IMR-90 (cell line): ENCODE results near the gene GPD1. TPM values are rescaled to one million over a fixed set of nuclear protein-coding genes. Genes with fewer than 3 reads are reported as not detected.

Source experiments
- CTCF ChIP-seq: conservative IDR thresholded peaks from 2 replicates; pipeline ENCODE4 v1.5.1; 2012; ENCODE audit warnings: mild to moderate bottlenecking, low read depth, low read length, improper control_type of control experiment
- FOS ChIP-seq: fragments of 150-350 bp; IDR thresholded peaks from 2 replicates; pipeline ENCODE4 v1.6.1; 2016; ENCODE audit warnings: low read depth, low read length
- polyA plus RNA-seq, 3 experiments: library from polyadenylated mRNA; depleted of rRNA; stranded (reverse); fragments of >200 nt; gene quantifications; 2 replicates each; pipeline ENCODE4 v1.2.3, GENCODE V29; 2012; ENCODE audit warnings: low replicate concordance in 1 of 3
- total RNA-seq: library from RNA; depleted of rRNA; stranded (reverse); fragments of >200 nt; gene quantifications from 2 replicates; pipeline ENCODE4 v1.2.3, GENCODE V29; 2012

GPD1 gene
- total and polyA plus RNA-seq, 2 of the 4 experiments (the other 2 are of a cell fraction) = 0.05 to 0.18 TPM

- TF ChIP-seq CTCF (no peak), FOS (no peak)
Observed at GRCh38 chr12:50110127-50110761, 6.4 kb downstream of the GPD1 start (continued).
